Heart left ventricle (tissue), 13 donors: Measurements from ENCODE around the gene MAPK10.

ENCODE experiments used
- CTCF ChIP-seq, 12 donors: fragments of 200-600 bp; sonication (generic) in 4 of 12; IDR thresholded peaks; one replicate each; pipeline versions ENCODE4 v1.5.0 to v1.8.0; 2018 to 2022; ENCODE audit warnings: antibody characterized with exemption in 12 of 12, mild to moderate bottlenecking in 5 of 12
- POLR2A ChIP-seq, 2 donors: fragments of 450-650 bp; IDR thresholded peaks; one replicate each; pipeline ENCODE4 v1.6.1; 2017; ENCODE audit warnings: antibody characterized with exemption in 2 of 2, mild to moderate bottlenecking in 2 of 2, moderate library complexity in 2 of 2
- donor health status: ischemic (EF 13 %, LVEDD 7.1; RV severe dilation, severe dysfunction).
- donor health status: DM: no; HTN: yes; CAD: no.
- donor health status: DM: no; HTN: no; CAD: no.
- donor health status: ischemic (EF 25% LVEDD 6.9; RV normal size, moderate dysfunction).
- donor health status: ischemic (EF 25% LVEDD 5.7; RV mildly dilated, moderate dysfunction).
- donor health status: ischemic (EF 35%, LVEDD 5.7; RV mildly dilated, moderate dysfunction).
- donor health status: nonischemic (EF 11% LVEDD 7.7; RV severe dilation, severe dysfunction).
- donor health status: DM: yes; HTN: yes; CAD: no.
- donor health status: PGD.
- donor health status: ischemic (EF 29% LVEDD 5.4; RV normal size, mild dysfunction).
- donor health status: nonischemic (EF 23%, LVEDD 6.1; RV moderate dilation, normal function).

GRCh38 chr4:86038037-86038436 lies 321.8 kb downstream of the MAPK10 start:
- TF ChIP-seq CTCF (IDR thresholded peaks at IDR 0.05) = no peak
- no peak for TF ChIP-seq POLR2A (IDR thresholded peaks at IDR 0.05)
